HUDEP-2 (cell line): ENCODE results near the gene EML4.
"Not testable (repeated sequence)": the region's sequence is repeated elsewhere in the genome, so short reads cannot be mapped to it uniquely, and the experiment has no call there.

Experiments
- DNase-seq, 76 experiments: peaks; one replicate each; lab custom pipeline; 2025; ENCODE audit not compliant: unreplicated experiment in 76 of 76; lab: John Stamatoyannopoulos, UW

Gene EML4

GRCh38 chr2:42249887-42250286 is 80.7 kb downstream of the EML4 start:
- no peak for DNase-seq

GRCh38 chr2:42250925-42251324 is 81.8 kb downstream of the EML4 start:
- no peak for DNase-seq

DNA sequence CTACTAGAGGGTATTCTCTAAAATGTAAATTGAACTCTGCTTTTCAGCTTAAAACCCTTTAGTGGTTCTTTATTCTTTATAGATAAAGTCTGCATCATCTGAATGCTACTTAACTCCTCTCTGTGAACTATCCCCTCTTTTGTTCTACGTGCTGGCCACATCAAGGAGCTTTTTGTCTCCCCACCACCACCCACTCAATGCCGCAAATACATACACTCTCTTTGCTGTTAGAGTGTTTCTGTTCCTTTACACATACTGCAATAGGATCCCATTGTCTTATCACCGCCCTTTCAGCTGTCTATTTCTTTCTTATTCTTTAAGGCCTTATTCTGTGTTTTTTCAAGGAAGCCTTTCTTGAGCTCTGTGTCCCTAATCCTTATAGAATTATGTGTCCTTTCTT is 83.3 kb downstream of the EML4 start:
- no peak for DNase-seq

GRCh38 chr2:42254186-42254895 is 85.2 kb downstream of the EML4 start:
- no peak for DNase-seq

DNA sequence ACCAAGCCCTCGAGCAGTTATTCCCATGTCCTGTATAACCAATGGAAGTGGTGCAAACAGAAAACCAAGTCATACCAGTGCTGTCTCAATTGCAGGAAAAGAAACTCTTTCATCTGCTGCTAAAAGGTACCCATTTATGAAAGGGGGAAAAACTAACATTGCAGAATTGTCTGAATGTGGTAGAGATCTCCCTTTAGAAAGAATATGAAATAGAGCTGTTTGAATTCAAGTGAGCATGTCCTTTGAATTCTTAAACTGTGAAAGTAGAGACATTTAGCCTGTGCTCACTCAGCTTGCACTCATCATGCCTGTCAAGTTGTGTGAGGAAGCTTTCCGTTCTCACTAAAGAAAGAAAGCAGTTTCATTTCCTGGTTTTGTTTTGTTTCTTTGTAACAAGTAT is 87.4 kb downstream of the EML4 start:
- no peak for DNase-seq

DNA sequence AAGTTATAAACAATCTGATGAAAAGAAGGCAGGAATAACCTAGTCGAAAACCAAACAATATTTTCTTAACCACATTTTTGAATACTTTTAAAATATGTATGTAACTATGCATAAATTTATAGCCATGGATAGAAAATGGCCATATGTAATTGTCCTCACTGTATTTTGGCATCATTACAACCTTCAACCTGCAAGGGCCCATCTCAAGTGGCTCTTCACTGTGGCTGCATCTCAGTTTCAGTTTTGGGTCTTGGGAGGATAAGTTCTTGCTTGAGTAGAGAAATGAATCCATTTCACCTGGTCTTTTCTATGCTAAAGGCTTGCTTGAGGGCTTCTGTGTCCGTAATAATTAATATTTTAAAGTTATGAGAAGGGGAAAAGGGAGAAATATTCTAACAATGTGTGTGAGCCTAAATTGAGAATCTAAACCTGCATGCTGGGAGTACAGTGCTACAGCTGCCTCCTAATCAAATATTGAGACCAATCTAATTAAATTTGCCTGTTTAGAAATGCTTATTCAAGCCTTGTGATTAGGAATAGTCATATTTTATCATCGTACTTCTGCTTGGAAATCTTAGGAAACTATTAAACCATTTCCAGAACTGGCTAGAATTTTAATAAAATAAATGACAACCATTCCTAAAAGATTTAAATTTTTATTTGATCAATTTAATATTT is 92.5 kb downstream of the EML4 start:
- no peak for DNase-seq

DNA sequence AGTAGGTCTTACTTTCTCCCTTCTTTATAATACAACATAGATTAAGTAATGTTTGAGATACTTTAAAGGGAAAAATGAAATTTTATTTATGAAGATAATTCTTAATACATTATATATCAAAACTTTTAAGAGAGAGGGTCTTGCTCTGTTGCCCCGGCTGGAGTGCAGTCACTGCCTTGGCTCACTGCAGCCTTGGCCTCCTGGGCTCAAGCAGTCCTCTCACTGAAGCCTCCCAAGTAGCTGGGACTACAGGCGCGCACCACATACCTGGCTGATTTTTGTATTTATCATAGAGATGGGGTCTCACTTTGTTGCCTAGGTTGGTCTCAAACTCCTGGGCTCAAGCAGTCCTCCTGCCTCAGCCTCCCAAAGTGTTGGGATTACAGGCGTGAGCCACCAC is 97.1 kb downstream of the EML4 start:
- no peak for DNase-seq

GRCh38 chr2:42267530-42267929 is 98.4 kb downstream of the EML4 start:
- DNase-seq: no peak

DNA sequence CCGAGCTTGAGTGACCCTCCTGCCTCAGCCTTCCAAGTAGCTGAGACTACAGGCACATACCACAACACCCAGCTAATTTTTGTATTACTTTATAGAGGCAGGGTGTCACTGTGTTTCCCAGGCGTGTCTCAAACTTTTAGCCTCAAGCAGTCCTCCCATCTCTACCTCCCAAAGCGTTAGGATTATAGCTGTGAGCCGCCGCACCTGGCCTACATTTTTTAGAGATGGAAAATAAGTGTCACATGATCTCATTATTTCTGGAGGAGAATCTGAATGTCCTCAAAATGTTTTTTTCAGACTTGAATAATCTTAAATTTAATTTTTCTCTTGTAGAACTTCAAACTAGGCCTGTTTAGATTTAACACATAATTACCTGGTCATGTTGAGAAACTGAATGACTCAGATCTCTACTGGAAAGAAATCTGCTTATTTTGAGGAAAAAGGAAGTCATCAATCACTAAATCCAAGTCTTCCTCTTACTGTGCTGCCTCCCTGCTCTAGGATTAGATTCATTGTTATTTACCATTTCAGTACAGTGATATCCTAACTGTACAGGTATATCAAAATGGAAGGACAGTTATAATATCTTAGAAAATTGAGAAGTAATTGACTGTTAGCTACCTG is 99.5 kb downstream of the EML4 start:
- DNase-seq: no peak

GRCh38 chr2:42270757-42271156 is 101.6 kb downstream of the EML4 start:
- no peak for DNase-seq

- not testable (repeated sequence) for DNase-seq
These were observed 102.1 kb downstream of the EML4 start for GRCh38 chr2:42271246-42271645.

GRCh38 chr2:42274863-42275262 is 105.7 kb downstream of the EML4 start:
- no peak for DNase-seq

- DNase-seq: no peak
These were observed 112.4 kb downstream of the EML4 start for GRCh38 chr2:42281416-42282081.

DNA sequence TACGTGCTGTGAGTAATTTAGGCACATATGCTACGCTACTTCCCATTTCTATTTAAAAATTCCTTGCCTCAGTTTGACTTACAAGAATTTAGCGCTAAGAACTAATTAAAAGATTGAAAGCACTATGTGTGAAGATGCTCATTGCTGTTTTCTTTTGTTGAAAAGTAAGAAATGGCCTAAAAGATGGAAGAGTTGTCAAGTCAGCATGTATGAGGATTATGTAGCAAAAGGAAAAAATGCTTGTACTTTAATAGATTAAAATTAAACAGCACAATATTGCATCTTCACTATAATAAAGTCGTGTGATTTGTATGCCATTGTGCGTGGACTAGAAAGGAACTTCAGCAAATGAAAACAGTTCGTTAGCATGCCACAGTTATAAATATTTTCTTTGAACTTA is 114.9 kb downstream of the EML4 start:
- DNase-seq: no peak

- DNase-seq: no peak
These were observed 117.3 kb downstream of the EML4 start for GRCh38 chr2:42286268-42286946.

DNA sequence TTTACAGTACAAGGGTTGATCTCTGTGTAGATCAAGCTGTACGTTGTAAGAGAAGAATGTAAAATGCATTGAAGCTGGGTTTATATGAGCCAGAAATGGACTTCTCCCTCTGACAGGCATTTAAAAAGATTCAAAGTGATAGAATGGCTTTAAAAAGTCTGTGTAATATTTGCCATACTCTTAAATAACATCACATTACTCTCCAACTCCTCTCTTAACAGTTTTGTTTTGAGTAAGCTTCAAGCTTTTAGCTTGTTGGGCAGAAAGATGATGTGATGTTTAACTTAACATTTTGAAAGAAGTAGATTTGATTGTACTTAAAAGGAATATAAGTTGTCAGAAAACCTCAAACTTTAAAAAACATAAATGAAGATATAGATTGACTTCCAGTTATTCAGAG is 119.7 kb downstream of the EML4 start:
- no peak for DNase-seq

DNA sequence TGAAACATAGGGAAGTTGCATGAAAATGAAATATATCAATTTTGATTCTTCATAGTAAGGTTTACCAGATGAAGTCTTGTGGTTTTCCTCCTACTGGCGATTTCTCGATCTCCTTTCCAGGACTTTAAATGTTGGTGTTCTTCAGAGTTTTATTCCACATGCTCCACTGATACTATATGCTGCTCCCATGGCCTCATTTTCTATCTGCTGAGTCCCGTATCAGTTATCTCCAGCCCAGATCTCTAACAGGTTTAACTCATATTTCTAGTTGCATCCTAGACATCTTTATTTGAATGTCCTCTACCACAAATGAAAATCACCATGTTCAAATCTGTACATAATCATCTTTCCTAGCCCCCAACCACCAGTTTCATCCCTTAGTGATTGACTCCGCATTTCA is 120.1 kb downstream of the EML4 start:
- DNase-seq: no peak

DNA sequence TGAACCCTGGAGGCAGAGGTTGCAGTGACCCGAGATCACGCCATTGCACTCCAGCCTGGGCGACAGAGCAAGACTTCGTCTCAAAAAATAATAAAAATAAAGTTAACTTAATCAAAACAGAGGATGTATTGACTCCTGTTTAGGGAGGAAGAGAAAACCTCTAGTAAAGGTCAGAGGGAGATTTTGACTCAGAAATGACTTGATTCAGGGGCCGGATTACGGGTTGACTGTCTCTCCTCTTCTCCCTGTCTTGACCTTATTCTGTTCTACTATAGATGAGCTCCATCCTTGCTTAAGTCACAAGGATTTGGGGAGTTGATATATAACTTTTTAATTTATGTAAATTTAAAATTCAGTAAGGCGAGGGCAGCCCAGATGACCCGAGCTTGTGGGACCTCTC is 120.9 kb downstream of the EML4 start:
- no peak for DNase-seq

DNA sequence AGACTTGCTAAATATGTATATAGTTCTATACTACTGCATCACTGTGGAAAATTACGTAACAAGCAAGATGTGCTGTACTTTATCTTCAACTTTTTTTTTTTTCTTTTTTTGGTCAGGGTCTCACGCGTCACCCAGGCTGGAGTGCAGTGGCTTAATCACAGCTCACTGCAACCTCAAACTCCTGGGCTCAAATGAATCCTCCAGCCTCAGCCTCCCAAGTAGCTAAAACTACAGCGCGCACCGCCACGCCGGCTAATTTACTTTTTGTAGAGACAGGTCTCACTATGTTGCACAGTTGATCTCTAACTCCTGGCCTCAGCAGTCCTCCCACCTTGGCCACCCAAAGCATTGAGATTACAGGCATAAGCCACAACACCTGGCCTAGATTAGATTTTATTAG is 123.9 kb downstream of the EML4 start:
- no peak for DNase-seq

DNA sequence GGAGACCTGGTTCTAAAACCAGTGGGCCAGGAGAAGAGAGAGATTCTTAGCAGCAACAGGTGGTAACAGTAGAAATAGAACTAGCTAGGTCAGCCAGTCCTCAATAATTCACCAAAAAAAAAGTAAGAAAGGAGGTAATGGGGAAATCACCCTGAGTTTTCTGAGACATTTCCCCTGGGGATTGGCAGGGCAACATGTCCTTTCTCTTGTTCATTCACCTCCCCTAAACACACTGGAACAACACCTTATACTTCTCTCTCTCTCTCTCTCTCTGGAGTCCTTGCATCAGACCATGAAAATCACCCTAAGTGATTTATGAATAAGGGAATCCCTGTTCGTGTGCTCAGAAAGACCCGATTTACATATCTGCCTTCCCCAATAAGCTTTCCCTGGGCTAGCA is 127.1 kb downstream of the EML4 start:
- no peak for DNase-seq

DNA sequence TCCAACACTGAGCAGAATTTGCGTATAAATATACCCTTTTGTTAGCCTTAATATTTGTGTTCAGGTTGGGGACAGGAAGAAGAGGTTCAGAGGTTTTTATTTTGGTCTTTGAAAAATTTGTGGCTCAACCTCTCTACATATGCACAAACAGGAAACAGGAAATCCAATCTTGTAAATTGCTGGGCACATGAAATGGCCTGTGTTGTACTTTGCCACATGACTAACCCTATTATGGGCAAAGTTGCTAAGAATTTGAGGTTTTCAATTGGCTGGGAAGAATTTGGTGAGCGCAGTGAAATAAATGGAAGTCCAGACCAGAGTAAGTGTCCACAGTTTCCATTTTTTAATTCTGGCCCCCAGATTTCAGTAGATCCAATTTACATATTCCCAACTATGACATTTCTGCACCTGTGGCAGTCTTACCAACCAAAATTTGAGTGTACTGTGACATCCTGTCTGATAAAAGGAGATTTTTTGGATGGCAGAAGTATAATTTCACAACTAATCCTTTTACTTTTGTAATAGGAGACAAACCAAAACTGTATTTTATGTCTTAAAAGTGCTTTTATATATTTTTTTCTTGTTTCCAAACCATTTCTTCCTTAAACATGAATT is 128.3 kb downstream of the EML4 start:
- DNase-seq: no peak
